Adrenal gland (tissue), 5 donors: ENCODE results near the gene PTGER3.

Experiments used
- CTCF ChIP-seq, 6 experiments: fragments of 450-650 bp in 4 of 6; fragments of 200-600 bp in 2 of 6; sonication (generic) in 1 of 6; IDR thresholded peaks; 1 replicate in 5 of 6; 2 replicates in 1 of 6; pipeline versions ENCODE4 v1.5.1 to v1.8.0; 2016 to 2021; ENCODE audit warnings: antibody characterized with exemption in 6 of 6, mild to moderate bottlenecking in 2 of 6, moderate library complexity in 1 of 6
- POLR2A ChIP-seq, 2 donors: fragments of 450-650 bp; IDR thresholded peaks; one replicate each; pipeline ENCODE4 v1.6.1; 2017; ENCODE audit warnings: antibody characterized with exemption in 2 of 2, mild to moderate bottlenecking in 2 of 2, moderate library complexity in 1 of 2
- donor health status: DM: no; HTN: no; CAD: no.

GRCh38 chr1:71087060-71087459 is 39.4 kb upstream of the PTGER3 start:
- TF ChIP-seq CTCF (IDR thresholded peaks at IDR 0.05) (no peak), POLR2A (IDR thresholded peaks at IDR 0.05) (no peak)
